ENCODE results near the gene TNFRSF1B. TPM values are rescaled to one million over a fixed set of nuclear protein-coding genes. Genes with fewer than 3 reads are reported as not detected.

Gene TNFRSF1B
- total RNA-seq, 1 donor from 2014 or later: 50.4 TPM

Other genes starting within 250 kb of the TNFRSF1B start
- 68.1 TPM for gene KIAA2013, start 240.6 kb upstream of the TNFRSF1B start, total RNA-seq
- 100 TPM for gene PLOD1, start 232.3 kb upstream of the TNFRSF1B start, total RNA-seq
- gene MFN2, start 186.5 kb upstream of the TNFRSF1B start, total RNA-seq: 71.1 TPM
- 20.9 TPM for gene MIIP, start 147.5 kb upstream of the TNFRSF1B start, total RNA-seq
- 2.3 TPM for gene TNFRSF8, start 103.7 kb upstream of the TNFRSF1B start, total RNA-seq
- 69.0 TPM for gene VPS13D, start 63.0 kb downstream of the TNFRSF1B start, total RNA-seq